HepG2 (cell line): ENCODE data around the gene GPBP1. TPM values are rescaled to one million over a fixed set of nuclear protein-coding genes. Genes with fewer than 3 reads are reported as not detected.
A peak's percentile ranks its signal among the peaks of the same experiment; 100 is the strongest.

Experiments
- E2F2 ChIP-seq: sonication (generic); formaldehyde crosslinking; IDR thresholded peaks from 2 replicates; pipeline ENCODE4 v1.4.0; 2020; ENCODE audit warnings: missing genetic modification reagents, borderline replicate concordance
- GPBP1L1 ChIP-seq: sonication (generic); formaldehyde crosslinking; IDR thresholded peaks from 2 replicates; pipeline ENCODE4 v1.5.0; 2020; ENCODE audit warnings: mild to moderate bottlenecking, missing genetic modification reagents
- HCFC1 ChIP-seq: fragments of 150-350 bp; IDR thresholded peaks from 2 replicates; pipeline ENCODE4 v1.6.1; 2014; ENCODE audit warnings: low read depth, low read length
- HIC2 ChIP-seq: sonication (generic); formaldehyde crosslinking; IDR thresholded peaks from 2 replicates; pipeline ENCODE4 v1.9.0; 2022; ENCODE audit warnings: low read depth, missing genetic modification reagents
- PITX1 ChIP-seq: sonication (generic); formaldehyde crosslinking; IDR thresholded peaks from 2 replicates; pipeline ENCODE4 v1.5.1; 2020; ENCODE audit warnings: mild to moderate bottlenecking, missing genetic modification reagents
- SMARCC2 ChIP-seq: fragments of 450-650 bp; IDR thresholded peaks from 2 replicates; pipeline ENCODE4 v1.6.1; 2017; ENCODE audit warnings: antibody characterized with exemption, mild to moderate bottlenecking
- SNAPC4 ChIP-seq: sonication (generic); formaldehyde crosslinking; IDR thresholded peaks from 2 replicates; pipeline ENCODE4 v1.4.0; 2020; ENCODE audit warnings: mild to moderate bottlenecking, missing genetic modification reagents
- TARDBP ChIP-seq: sonication (generic); formaldehyde crosslinking; IDR thresholded peaks from 2 replicates; pipeline ENCODE4 v1.8.0; 2022; ENCODE audit warnings: mild to moderate bottlenecking, missing genetic modification reagents
- ZBTB7A ChIP-seq: sonication (generic); formaldehyde crosslinking; IDR thresholded peaks from 2 replicates; pipeline ENCODE4 v1.8.0; 2022; ENCODE audit warnings: mild to moderate bottlenecking, missing genetic modification reagents
- ZFP37 ChIP-seq: sonication (generic); formaldehyde crosslinking; IDR thresholded peaks from 2 replicates; pipeline ENCODE4 v1.4.0; 2020; ENCODE audit warnings: missing genetic modification reagents, borderline replicate concordance
- ZKSCAN8 ChIP-seq: IDR thresholded peaks from 2 replicates; pipeline ENCODE4 v1.6.1; 2016; ENCODE audit warnings: borderline replicate concordance, missing genetic modification reagents, missing compliant biosample characterization
- ZNF879 ChIP-seq: sonication (generic); formaldehyde crosslinking; IDR thresholded peaks from 2 replicates; pipeline ENCODE4 v1.8.1; 2023; ENCODE audit warnings: missing genetic modification reagents
- polyA plus RNA-seq, 8 experiments: library from polyadenylated mRNA; depleted of rRNA in 3 of 8; stranded (reverse) in 7 of 8; unstranded in 1 of 8; fragments of >200 nt; fragmentation: Illumina TruSeq in 4 of 8; extraction: Trizol in 4 of 8; gene quantifications; 2 replicates each; pipeline versions ENCODE4 v1.2.1 to v1.2.3, GENCODE V29; 2011 to 2016; ENCODE audit warnings: low read depth in 4 of 8, missing spikeins in 1 of 8, mixed read lengths in 1 of 8; ENCODE audit not compliant: insufficient read depth in 1 of 8
- total RNA-seq, 5 experiments: library from RNA; depleted of rRNA; stranded (reverse); fragments of >200 nt; fragmentation: Illumina TruSeq; extraction: Trizol; gene quantifications; 2 replicates each; pipeline ENCODE4 v1.2.3, GENCODE V29; 2016; ENCODE audit warnings: low read depth in 1 of 5
- TF ChIP-seq, protein P1 (sequence below): sonication (generic); formaldehyde crosslinking; IDR thresholded peaks from 2 replicates; pipeline ENCODE4 v1.9.0; 2021; ENCODE audit warnings: missing genetic modification reagents, borderline replicate concordance

Gene GPBP1
- total and polyA plus RNA-seq, 2 of the 13 experiments (the other 11 are each of a cell fraction or from before 2014, with no cell fraction given), result 27.1 to 72.2 TPM

DNA sequence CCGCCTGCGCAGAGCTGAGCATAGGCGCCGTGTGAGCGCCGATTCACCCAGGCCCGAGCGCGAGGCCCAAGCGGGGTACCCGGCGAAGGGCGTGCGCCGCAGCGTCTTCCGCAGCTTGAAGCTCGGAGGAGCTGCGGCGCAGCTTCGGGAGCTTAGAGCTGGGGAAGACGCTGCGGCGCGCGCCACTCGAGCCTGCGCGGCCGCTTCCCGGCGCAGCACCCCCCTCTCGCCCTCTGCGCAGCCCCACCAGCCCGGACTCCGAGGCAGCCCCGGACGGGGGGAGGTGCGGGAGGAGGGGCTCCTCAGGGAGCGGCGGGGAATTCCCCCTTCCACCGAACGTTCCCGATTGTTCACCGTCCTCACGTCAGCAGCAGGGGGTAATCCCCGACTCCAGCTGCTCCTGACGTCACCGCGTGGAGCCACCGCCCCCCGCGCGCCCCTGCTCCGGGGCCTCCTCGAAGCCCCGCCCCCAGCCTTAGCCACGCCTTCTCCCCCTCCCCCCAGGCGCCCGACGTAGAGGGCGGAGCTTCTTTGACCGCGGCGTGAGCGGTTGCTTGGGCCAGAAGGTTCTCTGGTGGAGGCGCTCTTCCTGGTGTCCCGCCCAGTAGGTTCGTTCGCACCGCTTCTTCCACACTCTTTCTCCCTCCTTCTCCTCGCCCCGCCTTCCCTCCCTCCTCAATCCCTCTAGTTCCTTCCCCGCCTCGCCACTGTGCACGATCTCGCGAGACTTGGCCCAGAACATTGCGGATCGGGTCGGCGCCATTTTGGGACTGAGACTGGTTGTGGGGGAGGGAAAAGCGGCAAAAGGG is at the start of gene GPBP1 (continued):
- TF ChIP-seq PITX1 (CRISPR knock-in tag), result no peak; the same call in 1 of the 2 replicates
- TF ChIP-seq TARDBP (CRISPR knock-in tag), result peak; percentile 89
- TF ChIP-seq, protein P1, sequence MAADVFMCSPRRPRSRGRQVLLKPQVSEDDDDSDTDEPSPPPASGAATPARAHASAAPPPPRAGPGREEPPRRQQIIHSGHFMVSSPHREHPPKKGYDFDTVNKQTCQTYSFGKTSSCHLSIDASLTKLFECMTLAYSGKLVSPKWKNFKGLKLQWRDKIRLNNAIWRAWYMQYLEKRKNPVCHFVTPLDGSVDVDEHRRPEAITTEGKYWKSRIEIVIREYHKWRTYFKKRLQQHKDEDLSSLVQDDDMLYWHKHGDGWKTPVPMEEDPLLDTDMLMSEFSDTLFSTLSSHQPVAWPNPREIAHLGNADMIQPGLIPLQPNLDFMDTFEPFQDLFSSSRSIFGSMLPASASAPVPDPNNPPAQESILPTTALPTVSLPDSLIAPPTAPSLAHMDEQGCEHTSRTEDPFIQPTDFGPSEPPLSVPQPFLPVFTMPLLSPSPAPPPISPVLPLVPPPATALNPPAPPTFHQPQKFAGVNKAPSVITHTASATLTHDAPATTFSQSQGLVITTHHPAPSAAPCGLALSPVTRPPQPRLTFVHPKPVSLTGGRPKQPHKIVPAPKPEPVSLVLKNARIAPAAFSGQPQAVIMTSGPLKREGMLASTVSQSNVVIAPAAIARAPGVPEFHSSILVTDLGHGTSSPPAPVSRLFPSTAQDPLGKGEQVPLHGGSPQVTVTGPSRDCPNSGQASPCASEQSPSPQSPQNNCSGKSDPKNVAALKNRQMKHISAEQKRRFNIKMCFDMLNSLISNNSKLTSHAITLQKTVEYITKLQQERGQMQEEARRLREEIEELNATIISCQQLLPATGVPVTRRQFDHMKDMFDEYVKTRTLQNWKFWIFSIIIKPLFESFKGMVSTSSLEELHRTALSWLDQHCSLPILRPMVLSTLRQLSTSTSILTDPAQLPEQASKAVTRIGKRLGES (CRISPR knock-in tag), result no peak
- TF ChIP-seq HIC2 (CRISPR knock-in tag), result peak; percentile 36; the same call in 1 of the 2 replicates
- TF ChIP-seq SMARCC2, result no peak
- TF ChIP-seq HCFC1, result no peak
- 0 out of 2 replicates have a peak, but pooled peaks have one; percentile 38 for TF ChIP-seq ZFP37 (CRISPR knock-in tag)
- no peak for TF ChIP-seq SNAPC4 (CRISPR knock-in tag)
- 0 out of 2 replicates have a peak, but pooled peaks have one; percentile 33 for TF ChIP-seq ZBTB7A (CRISPR knock-in tag)
- no peak for TF ChIP-seq E2F2 (CRISPR knock-in tag)
- TF ChIP-seq ZKSCAN8 (CRISPR knock-in tag), result no peak
- no peak for TF ChIP-seq ZNF879 (CRISPR knock-in tag)
- no peak for TF ChIP-seq GPBP1L1 (CRISPR knock-in tag)
